ENCODE data around the gene NEK2. TPM values are rescaled to one million over a fixed set of nuclear protein-coding genes. Genes with fewer than 3 reads are reported as not detected.

Gene NEK2
- total RNA-seq, 1 donor from 2014 or later = 7.7 TPM

GRCh38 chr1:211708926-211709325 is 33.5 kb upstream of the NEK2 start:
- no peaks in the 10 kb centered on the region for H3K36me3 Mint-ChIP-seq
- H3K4me1 Mint-ChIP-seq = peaks cover 2% of the 10 kb centered on the region
- no peak for TF ChIP-seq CTCF (IDR thresholded peaks at IDR 0.05; ENCODE audit: unreplicated experiment)
- no peak for DNase-seq (ENCODE audit: low spot score in 2 of 2, unreplicated experiment in 2 of 2)
- no peak overlapping the region for H3K27ac Mint-ChIP-seq
- H3K9me3 Mint-ChIP-seq = no peaks in the 10 kb centered on the region
- no peak overlapping the region for H3K4me3 Mint-ChIP-seq
- H3K27me3 Mint-ChIP-seq (ENCODE audit: low read depth) = no peaks in the 10 kb centered on the region

- H3K4me1 Mint-ChIP-seq = peaks cover 2% of the 10 kb centered on the region
- no peak for DNase-seq (ENCODE audit: low spot score in 2 of 2, unreplicated experiment in 2 of 2)
- no peaks in the 10 kb centered on the region for H3K36me3 Mint-ChIP-seq
- no peak overlapping the region for H3K27ac Mint-ChIP-seq
- TF ChIP-seq CTCF (IDR thresholded peaks at IDR 0.05; ENCODE audit: unreplicated experiment) = no peak
- H3K9me3 Mint-ChIP-seq = no peaks in the 10 kb centered on the region
- no peaks in the 10 kb centered on the region for H3K27me3 Mint-ChIP-seq (ENCODE audit: low read depth)
- no peak overlapping the region for H3K4me3 Mint-ChIP-seq
These were observed 32.6 kb upstream of the NEK2 start for GRCh38 chr1:211708006-211708405.

GRCh38 chr1:211705467-211706091 is 30.2 kb upstream of the NEK2 start:
- TF ChIP-seq CTCF (IDR thresholded peaks at IDR 0.05; ENCODE audit: unreplicated experiment) = no peak
- Mint-ChIP-seq H3K27ac (no peak overlapping the region), H3K36me3 (no peaks in the 10 kb centered on the region), H3K27me3 (ENCODE audit: low read depth) (no peaks in the 10 kb centered on the region), H3K9me3 (no peaks in the 10 kb centered on the region), H3K4me1 (peaks cover 10% of the 10 kb centered on the region), H3K4me3 (no peak overlapping the region)
- no peak for DNase-seq (ENCODE audit: low spot score in 2 of 2, unreplicated experiment in 2 of 2)

DNA sequence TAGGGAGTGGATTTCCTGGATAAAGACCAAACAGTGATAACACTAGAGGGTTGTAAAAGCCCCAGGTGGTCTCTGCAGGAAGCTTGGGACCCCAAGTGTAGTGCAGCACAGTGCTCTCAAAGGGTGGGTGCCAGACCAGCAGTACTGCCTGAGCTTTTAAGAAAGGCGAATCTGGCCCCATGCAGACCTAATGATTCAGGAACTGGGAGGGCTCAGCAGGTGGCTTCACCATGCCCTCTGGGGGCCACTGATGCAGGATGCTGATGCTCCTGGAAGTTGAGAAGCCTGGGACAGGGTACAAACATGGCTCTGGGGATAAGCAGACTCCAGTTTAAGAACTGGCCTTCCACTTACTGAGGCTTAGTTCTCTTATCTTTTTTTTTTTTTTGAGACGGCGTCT is 29.1 kb upstream of the NEK2 start:
- no peak for TF ChIP-seq CTCF (IDR thresholded peaks at IDR 0.05; ENCODE audit: unreplicated experiment)
- Mint-ChIP-seq H3K9me3 (no peaks in the 10 kb centered on the region), H3K36me3 (no peaks in the 10 kb centered on the region), H3K4me3 (no peak overlapping the region), H3K27ac (no peak overlapping the region), H3K27me3 (ENCODE audit: low read depth) (peaks cover under 1% of the 10 kb centered on the region), H3K4me1 (peaks cover 10% of the 10 kb centered on the region)
- DNase-seq (ENCODE audit: low spot score in 2 of 2, unreplicated experiment in 2 of 2) = no peak

GRCh38 chr1:211703812-211704537 is 28.6 kb upstream of the NEK2 start:
- Mint-ChIP-seq H3K36me3 (no peaks in the 10 kb centered on the region), H3K27ac (no peak overlapping the region), H3K9me3 (no peaks in the 10 kb centered on the region), H3K4me1 (peaks cover 10% of the 10 kb centered on the region), H3K4me3 (no peak overlapping the region), H3K27me3 (ENCODE audit: low read depth) (peaks cover 4% of the 10 kb centered on the region)
- no peak for DNase-seq (ENCODE audit: low spot score in 2 of 2, unreplicated experiment in 2 of 2)
- no peak for TF ChIP-seq CTCF (IDR thresholded peaks at IDR 0.05; ENCODE audit: unreplicated experiment)

Data from mesothelial cell of epicardium (in vitro differentiated cells).